ENCODE measurements around the gene ATRNL1.

Gene ATRNL1

DNA sequence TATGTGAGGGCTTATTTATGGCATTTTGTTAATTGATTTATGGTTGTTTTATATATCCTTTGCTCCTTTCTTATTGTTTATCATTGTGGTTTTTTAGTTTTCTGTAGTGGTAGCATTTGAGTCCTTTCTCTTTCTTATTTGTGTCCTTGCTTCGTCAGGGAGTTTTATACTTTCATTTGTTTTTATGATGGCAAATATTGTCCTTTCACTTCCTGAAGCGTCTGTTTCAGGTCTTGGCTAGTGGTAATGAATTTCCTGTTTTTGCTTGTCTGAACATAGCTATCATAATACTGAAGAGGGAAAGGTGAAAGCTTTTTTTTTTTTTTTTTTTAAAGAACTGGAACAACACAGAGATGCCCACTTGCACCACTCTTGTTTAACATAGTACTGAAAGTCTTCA lies 228.2 kb downstream of the ATRNL1 start:
- no peaks in the 10 kb centered on the region for H4K20me1 ChIP-seq (ENCODE audit: control insufficient read depth, insufficient read depth, low read depth, low read length)
- H3K4me2 ChIP-seq (ENCODE audit: low read length), result no peak overlapping the region
- TF ChIP-seq EZH2phosphoT487 (IDR thresholded peaks at IDR 0.05; ENCODE audit: borderline replicate concordance, low read length), result no peak
- TF ChIP-seq, protein P1, sequence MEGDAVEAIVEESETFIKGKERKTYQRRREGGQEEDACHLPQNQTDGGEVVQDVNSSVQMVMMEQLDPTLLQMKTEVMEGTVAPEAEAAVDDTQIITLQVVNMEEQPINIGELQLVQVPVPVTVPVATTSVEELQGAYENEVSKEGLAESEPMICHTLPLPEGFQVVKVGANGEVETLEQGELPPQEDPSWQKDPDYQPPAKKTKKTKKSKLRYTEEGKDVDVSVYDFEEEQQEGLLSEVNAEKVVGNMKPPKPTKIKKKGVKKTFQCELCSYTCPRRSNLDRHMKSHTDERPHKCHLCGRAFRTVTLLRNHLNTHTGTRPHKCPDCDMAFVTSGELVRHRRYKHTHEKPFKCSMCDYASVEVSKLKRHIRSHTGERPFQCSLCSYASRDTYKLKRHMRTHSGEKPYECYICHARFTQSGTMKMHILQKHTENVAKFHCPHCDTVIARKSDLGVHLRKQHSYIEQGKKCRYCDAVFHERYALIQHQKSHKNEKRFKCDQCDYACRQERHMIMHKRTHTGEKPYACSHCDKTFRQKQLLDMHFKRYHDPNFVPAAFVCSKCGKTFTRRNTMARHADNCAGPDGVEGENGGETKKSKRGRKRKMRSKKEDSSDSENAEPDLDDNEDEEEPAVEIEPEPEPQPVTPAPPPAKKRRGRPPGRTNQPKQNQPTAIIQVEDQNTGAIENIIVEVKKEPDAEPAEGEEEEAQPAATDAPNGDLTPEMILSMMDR (IDR thresholded peaks at IDR 0.05; ENCODE audit: low read depth, low read length, poor library complexity, severe bottlenecking), result no peak
- no peaks in the 10 kb centered on the region for H3K9me3 ChIP-seq (ENCODE audit: control insufficient read depth, insufficient read depth, low read length)
- H3K36me3 ChIP-seq (ENCODE audit: control insufficient read depth, low read length), result no peaks in the 10 kb centered on the region
- no peaks in the 10 kb centered on the region for H3F3A ChIP-seq (ENCODE audit: control insufficient read depth, insufficient read depth)
- H3K4me3 ChIP-seq (ENCODE audit: low read length), result no peak overlapping the region
- H3K79me2 ChIP-seq (ENCODE audit: control insufficient read depth, low read length), result no peaks in the 10 kb centered on the region
- H3K9me2 ChIP-seq (replicated peaks; ENCODE audit: control insufficient read depth, low read length), result no peaks in the 10 kb centered on the region
- no peak overlapping the region for H3K27ac ChIP-seq (ENCODE audit: low read depth, low read length)
- H3K4me1 ChIP-seq (ENCODE audit: control insufficient read depth, low read length), result no peaks in the 10 kb centered on the region
- H3K27me3 ChIP-seq (ENCODE audit: control insufficient read depth, low read length), result no peaks in the 10 kb centered on the region

DNA sequence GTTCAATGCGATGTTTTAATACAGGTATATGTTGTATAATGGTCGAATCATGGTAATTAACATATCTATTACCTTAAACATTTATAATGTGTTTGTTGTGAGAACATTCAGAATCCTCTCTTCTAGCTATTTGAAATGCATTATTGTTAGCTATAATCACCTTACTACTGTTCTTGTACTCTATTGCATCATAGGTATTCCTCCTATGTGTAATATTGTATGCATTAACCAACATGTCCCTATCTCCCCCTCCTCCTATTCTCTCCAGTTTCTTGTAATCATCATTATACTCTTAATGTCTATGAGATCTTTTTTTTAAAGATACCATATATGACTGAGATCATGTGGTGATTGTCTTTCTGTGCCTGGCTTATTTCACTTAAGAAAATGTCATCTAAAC lies 235.2 kb downstream of the ATRNL1 start:
- Histone ChIP-seq H4K20me1 (ENCODE audit: control insufficient read depth, insufficient read depth, low read depth, low read length) (no peaks in the 10 kb centered on the region), H3K79me2 (ENCODE audit: control insufficient read depth, low read length) (no peaks in the 10 kb centered on the region), H3K9me2 (replicated peaks; ENCODE audit: control insufficient read depth, low read length) (no peaks in the 10 kb centered on the region), H3K36me3 (ENCODE audit: control insufficient read depth, low read length) (no peaks in the 10 kb centered on the region), H3K9me3 (ENCODE audit: control insufficient read depth, insufficient read depth, low read length) (no peaks in the 10 kb centered on the region), H3K27ac (ENCODE audit: low read depth, low read length) (no peak overlapping the region), H3K4me1 (ENCODE audit: control insufficient read depth, low read length) (no peaks in the 10 kb centered on the region), H3K4me3 (ENCODE audit: low read length) (no peak overlapping the region), H3K27me3 (ENCODE audit: control insufficient read depth, low read length) (no peaks in the 10 kb centered on the region), H3K4me2 (ENCODE audit: low read length) (no peak overlapping the region), H3F3A (ENCODE audit: control insufficient read depth, insufficient read depth) (no peaks in the 10 kb centered on the region)
- no peak for TF ChIP-seq EZH2phosphoT487 (IDR thresholded peaks at IDR 0.05; ENCODE audit: borderline replicate concordance, low read length)
- TF ChIP-seq, protein P1 (IDR thresholded peaks at IDR 0.05; ENCODE audit: low read depth, low read length, poor library complexity, severe bottlenecking), result no peak

DNA sequence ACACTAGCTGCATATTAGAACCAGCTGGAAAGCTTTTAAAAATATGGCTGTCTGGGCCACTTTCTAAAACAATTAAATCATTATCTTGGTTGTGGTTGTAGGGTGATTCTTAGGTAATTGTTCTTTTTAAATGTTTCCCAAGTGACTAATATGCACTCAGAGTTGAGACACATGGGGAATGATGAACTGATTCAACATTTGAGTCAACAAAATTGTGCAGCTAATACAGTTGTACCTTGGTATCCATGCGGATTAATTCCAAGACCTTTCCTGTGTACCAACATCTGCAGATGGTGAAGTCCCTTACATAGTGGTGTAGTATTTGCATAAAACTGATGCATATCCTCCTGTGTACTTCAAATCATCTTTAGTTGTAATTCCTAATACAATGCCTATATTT lies 242.2 kb downstream of the ATRNL1 start:
- Histone ChIP-seq H3K4me3 (ENCODE audit: low read length) (no peak overlapping the region), H3K9me2 (replicated peaks; ENCODE audit: control insufficient read depth, low read length) (no peaks in the 10 kb centered on the region), H4K20me1 (ENCODE audit: control insufficient read depth, insufficient read depth, low read depth, low read length) (no peaks in the 10 kb centered on the region), H3K36me3 (ENCODE audit: control insufficient read depth, low read length) (no peaks in the 10 kb centered on the region), H3K9me3 (ENCODE audit: control insufficient read depth, insufficient read depth, low read length) (no peaks in the 10 kb centered on the region), H3K27me3 (ENCODE audit: control insufficient read depth, low read length) (no peaks in the 10 kb centered on the region), H3K27ac (ENCODE audit: low read depth, low read length) (no peak overlapping the region), H3K79me2 (ENCODE audit: control insufficient read depth, low read length) (no peaks in the 10 kb centered on the region), H3K4me1 (ENCODE audit: control insufficient read depth, low read length) (no peaks in the 10 kb centered on the region), H3F3A (ENCODE audit: control insufficient read depth, insufficient read depth) (no peaks in the 10 kb centered on the region), H3K4me2 (ENCODE audit: low read length) (no peak overlapping the region)
- no peak for TF ChIP-seq EZH2phosphoT487 (IDR thresholded peaks at IDR 0.05; ENCODE audit: borderline replicate concordance, low read length)
- TF ChIP-seq, protein P1 (IDR thresholded peaks at IDR 0.05; ENCODE audit: low read depth, low read length, poor library complexity, severe bottlenecking), result no peak

Measured in DOHH2 (cell line).